DMS53 (cell line): ENCODE data around the gene PCDH8.
"Not testable (repeated sequence)": the region's sequence is repeated elsewhere in the genome, so short reads cannot be mapped to it uniquely, and the experiment has no call there.

Experiments used
- DNase-seq: peaks from one replicate; lab custom pipeline; 2025; lab: John Stamatoyannopoulos, UW

PCDH8 gene

GRCh38 chr13:52850396-52851136 is 2.1 kb upstream of the PCDH8 start:
- DNase-seq = peak; percentile 92

- DNase-seq = no peak
Measured at GRCh38 chr13:52850072-52850395, 1.6 kb upstream of the PCDH8 start.

GRCh38 chr13:52849291-52850071 is 1.0 kb upstream of the PCDH8 start:
- peak; percentile 65 for DNase-seq

- peak; percentile 70 for DNase-seq
Measured at GRCh38 chr13:52847682-52848432, 583 bp downstream of the PCDH8 start.

- DNase-seq = no peak
Measured at GRCh38 chr13:52847322-52847681, 1.1 kb downstream of the PCDH8 start.

GRCh38 chr13:52846567-52847321 is 1.7 kb downstream of the PCDH8 start:
- DNase-seq = peak; percentile 5

- DNase-seq = peak; percentile 81
Measured at GRCh38 chr13:52845766-52846566, 2.5 kb downstream of the PCDH8 start.

- DNase-seq = peak; percentile 66
Measured at GRCh38 chr13:52845334-52845761, 3.1 kb downstream of the PCDH8 start.

GRCh38 chr13:52844836-52845235 is 3.6 kb downstream of the PCDH8 start:
- DNase-seq = no peak

GRCh38 chr13:52842441-52842840 is 6.0 kb downstream of the PCDH8 start:
- DNase-seq = no peak

GRCh38 chr13:52840066-52840465 is 8.4 kb downstream of the PCDH8 start:
- no peak for DNase-seq

- no peak for DNase-seq
Measured at GRCh38 chr13:52838433-52839107, 9.9 kb downstream of the PCDH8 start.

GRCh38 chr13:52837850-52838249 is 10.6 kb downstream of the PCDH8 start:
- no peak for DNase-seq

GRCh38 chr13:52835071-52835839 is 13.2 kb downstream of the PCDH8 start:
- no peak for DNase-seq

- no peak for DNase-seq
Measured at GRCh38 chr13:52833296-52833875, 15.1 kb downstream of the PCDH8 start.

GRCh38 chr13:52832313-52832712 is 16.1 kb downstream of the PCDH8 start:
- peak; percentile 48 for DNase-seq

GRCh38 chr13:52830946-52831345 is 17.5 kb downstream of the PCDH8 start:
- DNase-seq = peak; percentile 8

- no peak for DNase-seq
Measured at GRCh38 chr13:52827839-52828238, 20.6 kb downstream of the PCDH8 start.

GRCh38 chr13:52817886-52818285 is 30.6 kb downstream of the PCDH8 start:
- DNase-seq = not testable (repeated sequence)
